ENCODE data around the gene AGR2.

- no peak for TF ChIP-seq POLR2A (IDR thresholded peaks at IDR 0.05; ENCODE audit: low read depth)
- TF ChIP-seq EP300 (IDR thresholded peaks at IDR 0.05): no peak
- TF ChIP-seq, protein P1, sequence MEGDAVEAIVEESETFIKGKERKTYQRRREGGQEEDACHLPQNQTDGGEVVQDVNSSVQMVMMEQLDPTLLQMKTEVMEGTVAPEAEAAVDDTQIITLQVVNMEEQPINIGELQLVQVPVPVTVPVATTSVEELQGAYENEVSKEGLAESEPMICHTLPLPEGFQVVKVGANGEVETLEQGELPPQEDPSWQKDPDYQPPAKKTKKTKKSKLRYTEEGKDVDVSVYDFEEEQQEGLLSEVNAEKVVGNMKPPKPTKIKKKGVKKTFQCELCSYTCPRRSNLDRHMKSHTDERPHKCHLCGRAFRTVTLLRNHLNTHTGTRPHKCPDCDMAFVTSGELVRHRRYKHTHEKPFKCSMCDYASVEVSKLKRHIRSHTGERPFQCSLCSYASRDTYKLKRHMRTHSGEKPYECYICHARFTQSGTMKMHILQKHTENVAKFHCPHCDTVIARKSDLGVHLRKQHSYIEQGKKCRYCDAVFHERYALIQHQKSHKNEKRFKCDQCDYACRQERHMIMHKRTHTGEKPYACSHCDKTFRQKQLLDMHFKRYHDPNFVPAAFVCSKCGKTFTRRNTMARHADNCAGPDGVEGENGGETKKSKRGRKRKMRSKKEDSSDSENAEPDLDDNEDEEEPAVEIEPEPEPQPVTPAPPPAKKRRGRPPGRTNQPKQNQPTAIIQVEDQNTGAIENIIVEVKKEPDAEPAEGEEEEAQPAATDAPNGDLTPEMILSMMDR (IDR thresholded peaks at IDR 0.05): no peak
Observed at GRCh38 chr7:16813232-16813616, 8.4 kb upstream of the AGR2 start.

Data from esophagus muscularis mucosa (tissue), 4 donors.